Measurements from ENCODE around the gene CNPY1.

Gene CNPY1

DNA sequence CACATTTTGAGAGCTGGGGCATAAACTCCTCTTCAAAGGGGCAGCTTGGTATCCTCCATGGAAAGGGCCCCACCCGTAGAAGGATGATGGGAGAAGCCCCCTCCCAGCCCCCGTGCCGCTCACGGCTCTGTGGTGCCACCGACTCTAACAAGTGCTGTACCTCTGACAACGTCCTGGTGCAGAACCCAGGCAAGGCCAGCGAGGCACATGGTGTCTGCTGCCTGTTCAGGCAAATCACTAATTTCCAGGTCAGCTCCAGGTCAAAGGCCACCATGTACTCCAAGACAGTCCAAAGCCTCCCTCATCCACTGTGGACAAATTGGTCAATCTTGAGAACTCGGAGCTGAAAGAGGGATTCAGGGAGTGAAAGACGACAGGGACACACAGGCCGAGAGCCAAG lies 11.4 kb upstream of the CNPY1 start:
- no peak for DNase-seq

- no peak for DNase-seq
Measured at GRCh38 chr7:155556763-155557162, 10.4 kb upstream of the CNPY1 start.

DNA sequence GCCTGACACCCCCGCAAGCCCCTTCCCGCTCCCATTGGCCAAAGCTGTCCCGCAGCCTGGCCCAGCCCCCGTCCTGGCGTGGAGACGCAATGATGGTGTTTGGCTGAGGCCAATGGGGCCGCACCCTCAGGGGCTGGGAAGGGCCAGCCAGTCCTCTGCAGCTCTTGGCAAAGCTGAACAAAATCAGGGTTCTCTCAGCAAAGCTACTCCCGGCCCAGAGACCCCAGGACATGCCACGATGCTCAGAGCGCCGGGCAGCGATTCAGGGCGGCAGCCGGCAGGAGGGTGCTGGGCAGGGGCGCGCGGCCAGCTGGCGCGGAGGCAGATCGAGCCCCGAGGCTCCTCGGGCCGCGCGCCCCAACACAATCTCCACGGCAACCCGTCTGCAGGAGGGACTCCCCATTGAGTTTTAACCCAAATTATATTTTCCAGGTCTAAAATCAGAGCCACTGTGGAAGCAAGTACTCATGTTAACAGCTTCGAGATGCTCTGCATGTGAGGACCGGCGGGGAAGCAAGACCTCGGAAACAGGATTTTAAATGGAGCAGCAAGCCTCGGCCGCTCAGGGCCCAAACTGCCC lies 8.8 kb upstream of the CNPY1 start:
- no peak for DNase-seq

DNA sequence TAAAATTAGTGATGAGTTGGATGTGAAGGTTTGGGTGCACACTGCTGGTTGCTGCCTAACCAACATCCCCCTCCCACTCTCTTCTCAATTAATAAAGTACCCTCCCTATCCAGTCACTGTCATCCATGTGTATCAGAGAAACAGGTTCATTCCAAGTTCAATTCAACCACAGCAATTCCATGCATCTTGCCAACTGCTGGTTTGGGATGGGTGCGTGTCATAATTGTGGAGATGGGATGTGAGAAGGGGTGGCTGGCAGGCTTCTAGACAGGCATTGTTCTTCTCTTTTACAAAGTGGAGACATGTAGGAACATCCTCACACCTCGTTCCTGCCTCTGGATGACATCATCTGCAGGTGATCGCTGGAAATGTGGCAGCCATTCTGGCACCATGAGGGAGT lies 7.5 kb upstream of the CNPY1 start:
- no peak for DNase-seq

- no peak for DNase-seq
Measured at GRCh38 chr7:155551785-155552611, 5.6 kb upstream of the CNPY1 start.

DNA sequence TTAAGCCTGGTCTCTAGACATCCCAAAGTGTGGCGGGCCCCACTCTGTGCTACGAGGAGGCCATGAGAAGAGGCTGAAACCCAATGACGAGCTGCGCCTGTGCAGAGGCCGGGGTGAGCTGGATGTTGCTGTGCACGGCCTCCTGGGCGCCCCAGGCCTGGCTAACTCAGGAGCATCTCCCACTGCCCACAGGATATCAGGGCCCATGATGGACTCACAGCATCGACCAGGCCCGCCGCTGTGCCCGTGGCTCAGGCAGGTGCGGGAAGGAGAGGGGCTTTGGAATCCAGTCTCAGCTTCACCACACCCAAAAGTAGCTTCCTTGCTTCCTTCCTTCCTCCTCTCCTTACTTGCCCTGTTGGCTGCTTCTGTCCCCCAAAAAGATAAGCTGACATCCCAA lies 4.6 kb upstream of the CNPY1 start:
- DNase-seq, result no peak

DNA sequence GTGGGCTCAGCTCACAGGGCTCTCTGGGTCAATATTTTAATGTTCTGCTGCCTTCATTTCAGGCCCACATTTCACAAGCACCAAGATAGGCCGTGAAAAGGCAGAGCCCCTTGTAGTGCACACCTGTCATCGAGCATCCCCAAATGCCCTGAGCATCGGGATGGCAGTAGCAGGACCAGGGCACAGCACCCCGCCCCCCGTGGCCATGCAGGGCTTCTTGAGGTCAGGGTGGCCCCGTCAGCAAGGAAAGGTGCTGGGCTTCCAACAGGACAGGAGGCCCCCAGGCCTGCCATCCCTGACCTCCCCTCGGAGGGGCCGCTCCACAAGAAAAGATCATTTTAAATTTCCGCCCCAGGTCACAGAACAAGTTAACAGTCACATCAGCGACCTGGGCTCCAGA lies 2.9 kb upstream of the CNPY1 start:
- no peak for DNase-seq

GRCh38 chr7:155547161-155547791 lies 917 bp upstream of the CNPY1 start:
- no peak for DNase-seq

GRCh38 chr7:155545348-155545747 lies 1.0 kb downstream of the CNPY1 start:
- DNase-seq, result no peak

- no peak for DNase-seq
Measured at GRCh38 chr7:155544485-155544884, 1.9 kb downstream of the CNPY1 start.

DNA sequence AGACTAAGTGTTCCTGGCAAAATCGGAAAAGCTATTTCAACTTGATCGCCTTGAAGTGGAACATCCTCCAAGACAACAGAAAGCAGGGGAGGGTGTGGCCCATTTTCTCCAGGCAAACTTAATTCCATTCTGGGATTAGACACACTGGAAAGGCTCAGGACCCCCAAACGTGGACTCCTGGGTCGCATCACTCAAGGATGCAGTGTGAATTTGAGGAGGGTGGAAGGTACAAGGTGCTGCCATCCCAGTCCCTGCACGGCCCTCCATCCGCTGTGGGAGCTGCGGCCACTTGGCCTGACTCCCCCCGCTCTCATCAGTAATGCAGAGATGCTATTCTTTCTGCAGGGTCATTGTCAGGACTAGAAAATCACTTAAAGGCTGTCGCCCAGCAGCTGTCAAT lies 2.4 kb downstream of the CNPY1 start:
- DNase-seq, result no peak

DNA sequence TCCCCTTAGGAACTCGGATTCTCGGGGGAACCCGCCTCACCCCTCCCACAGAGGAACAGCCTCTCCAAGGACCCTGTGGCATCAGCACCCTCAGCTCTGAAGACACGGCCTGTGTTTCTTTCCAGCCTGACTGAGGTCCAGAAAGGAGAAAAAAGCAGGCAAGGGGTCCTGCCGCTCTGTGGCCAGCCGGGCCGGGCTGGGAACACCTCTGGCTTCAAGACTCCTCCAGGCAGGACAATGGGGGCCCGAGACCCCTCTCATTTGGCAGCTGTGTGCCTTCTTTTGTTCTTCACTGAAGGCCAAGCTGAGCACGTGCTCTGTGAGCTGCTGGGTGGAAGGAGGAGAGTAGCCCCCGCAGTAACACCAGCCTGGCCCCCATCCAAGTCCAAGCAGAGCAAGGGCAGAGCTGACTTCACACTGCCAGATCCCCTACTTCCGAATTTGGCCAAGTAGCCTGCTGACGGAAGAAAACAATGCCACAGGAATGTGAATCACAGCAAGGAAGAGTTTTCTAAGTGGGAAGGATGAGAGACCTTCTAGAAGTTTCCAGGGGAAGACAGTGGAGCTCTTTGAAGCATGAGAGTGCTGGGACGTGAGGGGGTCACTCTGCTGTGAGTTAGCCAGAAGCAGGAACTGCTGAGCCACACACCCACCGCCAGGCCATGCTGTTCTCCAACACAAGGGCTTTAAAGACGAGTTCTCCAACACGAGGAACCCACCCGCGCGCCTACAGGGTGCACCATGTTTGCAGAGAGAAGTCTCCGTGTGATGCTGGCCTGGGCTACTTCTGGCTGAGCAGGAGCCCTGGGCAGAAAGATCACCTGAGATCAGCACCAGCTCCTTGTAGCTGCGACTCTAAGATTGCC lies 3.1 kb downstream of the CNPY1 start:
- no peak for DNase-seq

DNA sequence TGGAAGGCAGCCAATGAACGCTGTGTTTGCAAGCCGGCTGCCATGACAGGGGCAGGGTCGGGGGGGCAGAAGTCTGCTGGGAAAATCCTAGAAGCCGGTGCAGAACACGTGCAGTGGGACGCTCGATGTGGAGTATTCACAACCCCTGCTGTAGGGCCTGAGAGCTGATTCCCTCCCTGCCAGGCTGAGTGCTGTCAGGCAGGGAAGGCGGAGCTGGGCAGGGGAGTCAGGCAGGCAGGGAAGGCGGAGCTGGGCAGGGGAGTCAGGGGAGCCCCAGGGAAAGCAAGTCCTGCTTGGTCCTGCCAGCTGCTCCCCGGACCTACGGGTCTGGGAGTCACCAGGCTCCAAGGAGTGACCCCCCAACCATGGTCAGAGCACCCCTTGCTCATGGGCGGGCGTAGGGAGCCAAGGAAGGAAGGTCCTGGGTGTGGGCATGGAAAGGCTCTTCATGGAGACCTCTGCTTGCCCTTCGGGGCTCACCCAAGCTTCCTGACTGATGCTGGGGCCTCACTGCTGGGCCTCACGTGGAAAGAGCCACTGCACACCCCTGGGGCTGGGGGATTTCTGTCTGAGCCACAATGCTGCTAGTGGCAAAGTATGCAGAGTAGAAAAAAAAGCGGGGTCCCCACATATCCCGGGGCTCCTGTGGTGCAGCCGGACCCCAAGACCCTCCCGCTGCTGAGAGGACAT lies 4.2 kb downstream of the CNPY1 start:
- no peak for DNase-seq

DNA sequence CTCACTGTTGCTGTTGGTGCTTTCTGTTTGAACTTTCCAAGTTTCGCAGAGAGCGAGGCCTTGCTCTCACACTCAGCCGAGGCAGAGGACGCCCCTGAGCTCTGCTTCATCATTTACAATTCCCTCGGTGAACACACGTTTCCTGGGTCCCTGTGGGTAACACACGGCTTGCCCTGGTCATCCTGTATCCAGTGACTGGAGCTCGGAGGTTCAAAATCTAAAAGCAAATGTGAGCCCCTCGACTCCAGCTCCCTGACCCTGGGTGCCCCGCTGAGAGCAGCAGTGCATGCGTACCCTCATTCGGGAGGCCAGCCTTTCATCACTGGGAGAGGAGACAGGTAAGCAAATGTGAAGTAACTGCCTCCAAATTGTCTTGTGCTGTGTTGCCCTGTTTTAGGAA lies 5.8 kb downstream of the CNPY1 start:
- DNase-seq, result no peak

- DNase-seq, result no peak
Measured at GRCh38 chr7:155538293-155538692, 8.1 kb downstream of the CNPY1 start.

GRCh38 chr7:155536451-155536850 lies 9.9 kb downstream of the CNPY1 start:
- no peak for DNase-seq

- DNase-seq, result no peak
Measured at GRCh38 chr7:155534691-155535090, 11.7 kb downstream of the CNPY1 start.

DNA sequence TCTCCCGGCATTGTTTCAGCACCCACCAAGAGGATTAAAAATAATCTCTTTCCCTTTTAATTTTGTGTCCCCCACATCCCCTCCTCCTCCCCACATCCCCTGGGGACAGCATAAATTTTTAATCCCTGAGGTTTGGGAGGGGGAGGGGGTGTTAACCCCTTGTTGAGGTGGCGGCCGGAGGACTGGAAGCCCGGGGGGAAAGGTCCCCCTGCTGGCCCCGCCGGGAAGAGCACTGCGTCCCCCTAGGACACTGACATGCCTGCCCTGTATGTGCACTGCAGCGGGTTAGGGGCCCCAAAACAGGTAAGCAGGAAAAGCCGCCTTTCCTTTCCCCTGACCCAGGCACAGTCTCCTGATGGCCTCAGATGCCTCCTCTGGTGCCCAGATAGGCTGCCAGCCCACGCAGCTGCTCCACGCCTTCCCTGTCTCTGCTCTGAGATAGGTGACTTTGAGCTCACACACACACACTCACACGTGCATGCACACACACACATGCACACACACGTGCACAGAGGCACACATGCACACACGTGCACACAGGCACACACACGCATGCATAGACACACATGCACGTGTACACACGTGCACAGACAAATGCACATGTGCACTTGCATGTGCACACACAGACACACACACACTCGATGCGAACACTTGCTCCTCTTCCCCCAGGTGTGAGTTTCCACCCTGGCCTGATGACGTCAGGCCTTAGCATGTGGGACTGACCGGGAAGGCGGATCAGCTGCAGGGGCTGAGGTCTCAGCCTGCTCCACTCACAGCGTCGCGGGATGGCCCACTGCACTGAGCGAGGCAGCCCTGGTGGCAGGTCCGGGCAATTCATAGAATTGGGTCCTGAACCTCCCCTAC lies 12.3 kb downstream of the CNPY1 start:
- no peak for DNase-seq

- DNase-seq, result no peak
Measured at GRCh38 chr7:155533120-155533826, 13.1 kb downstream of the CNPY1 start.

- DNase-seq, result no peak
Measured at GRCh38 chr7:155532792-155533119, 13.6 kb downstream of the CNPY1 start.

DNA sequence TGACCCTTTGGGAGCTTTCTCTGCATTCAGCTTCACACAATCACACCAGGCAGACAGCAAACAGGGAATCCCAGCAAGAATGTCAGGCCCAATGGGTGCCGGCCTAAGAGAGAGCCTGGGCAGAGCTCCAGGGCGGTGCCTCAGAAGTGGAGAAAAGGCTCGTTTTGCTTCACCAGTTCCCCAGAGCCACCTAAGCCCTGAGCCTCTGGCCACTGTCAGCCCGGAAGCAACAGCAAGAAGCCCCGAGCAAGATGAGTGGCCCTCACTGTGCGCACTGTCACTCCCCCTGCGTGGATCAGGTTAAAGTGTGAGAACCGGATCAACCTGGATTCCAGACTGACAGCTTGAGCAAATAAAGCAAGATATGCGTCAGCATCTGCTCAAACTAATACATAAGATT lies 14.7 kb downstream of the CNPY1 start:
- DNase-seq, result no peak
